Right hindlimb (tissue), 1 donor: ENCODE results near the gene FHIT.

Source experiments
- DNase-seq: peaks from one replicate; pipeline ENCODE4 v3.0.0-alpha.2; 2018

The FHIT gene

GRCh38 chr3:60603860-60604259 is 647.4 kb downstream of the FHIT start:
- DNase-seq, result no peak

DNA sequence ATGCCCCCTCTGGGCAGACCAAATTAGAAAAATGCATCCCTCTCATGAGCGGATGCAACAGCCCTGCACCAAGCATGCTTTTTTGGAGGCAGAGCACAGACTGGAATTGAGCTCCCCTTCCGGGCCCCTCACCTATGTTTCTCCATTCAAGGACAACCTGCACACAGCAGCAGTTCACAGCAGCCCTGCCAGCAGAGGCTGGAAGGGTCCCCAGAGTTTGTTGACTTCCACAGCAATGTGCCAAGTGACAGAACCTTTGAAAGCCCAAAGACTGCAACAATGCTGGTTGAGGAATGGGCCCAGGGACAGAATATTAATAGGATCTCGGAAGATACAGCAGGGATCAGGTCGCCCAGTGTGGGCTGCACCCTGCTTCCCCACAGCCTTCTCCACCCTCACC is 650.4 kb downstream of the FHIT start:
- no peak for DNase-seq

- no peak for DNase-seq
Observed at GRCh38 chr3:60599586-60599985, 651.7 kb downstream of the FHIT start.

GRCh38 chr3:60598671-60599070 is 652.6 kb downstream of the FHIT start:
- no peak for DNase-seq

DNA sequence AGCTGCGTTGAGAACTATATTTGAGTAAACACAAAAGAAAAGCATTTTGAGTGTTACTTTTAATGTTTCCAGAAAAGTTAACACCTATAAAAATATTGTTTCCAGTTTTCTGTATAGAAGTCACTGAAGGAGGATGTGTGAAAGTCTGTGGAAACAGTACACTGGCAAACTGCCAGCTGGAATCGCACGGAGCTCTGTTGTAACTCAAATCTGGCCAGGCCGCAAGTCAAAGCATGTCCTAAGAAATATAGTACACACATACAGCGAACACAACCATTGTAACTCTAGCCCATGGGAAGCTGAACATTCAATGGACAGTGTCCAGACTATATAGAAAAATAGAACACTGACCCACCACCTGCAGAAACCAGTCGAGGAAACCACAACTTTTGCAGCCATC is 657.2 kb downstream of the FHIT start:
- peak; percentile 84 for DNase-seq

DNA sequence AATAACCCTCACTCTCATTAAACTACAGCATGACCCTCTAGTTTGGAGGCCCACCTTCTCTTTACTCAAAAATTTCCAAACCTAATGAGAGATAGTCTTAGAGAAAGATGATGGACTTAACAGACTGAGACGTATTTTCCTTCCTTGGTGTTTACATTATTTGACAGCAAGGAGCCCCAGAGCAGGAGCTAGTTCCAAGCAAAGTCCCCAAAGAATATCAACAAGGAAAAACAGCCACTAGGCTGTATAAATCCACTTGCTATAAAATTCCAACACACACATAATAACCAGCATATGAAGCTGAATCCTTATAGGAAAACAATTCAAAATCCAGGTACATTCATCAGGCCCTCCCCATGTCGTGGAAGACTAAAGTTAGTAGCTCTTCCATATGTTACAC is 660.0 kb downstream of the FHIT start:
- DNase-seq, result no peak

GRCh38 chr3:60588806-60589205 is 662.4 kb downstream of the FHIT start:
- no peak for DNase-seq

GRCh38 chr3:60585918-60586317 is 665.3 kb downstream of the FHIT start:
- DNase-seq, result no peak

DNA sequence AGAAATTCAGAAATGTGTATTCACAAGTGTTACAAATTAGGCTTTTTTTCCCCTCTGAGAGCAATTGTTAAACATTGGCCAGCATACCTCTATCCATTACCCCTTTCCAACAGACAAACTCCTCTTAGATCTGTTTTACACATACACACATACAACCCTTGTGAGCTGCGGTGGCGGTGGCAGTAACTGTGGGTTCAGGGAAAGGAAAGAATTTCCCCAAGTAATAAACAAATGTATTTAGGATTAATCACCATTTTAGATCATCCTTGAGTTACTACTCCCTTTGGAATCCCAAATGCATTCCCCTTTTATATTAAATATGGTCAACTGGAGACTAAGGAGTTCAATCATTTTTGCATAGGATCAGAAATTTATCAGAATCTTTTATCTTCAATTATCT is 667.0 kb downstream of the FHIT start:
- no peak for DNase-seq

- no peak for DNase-seq
Observed at GRCh38 chr3:60582288-60582687, 669.0 kb downstream of the FHIT start.

DNA sequence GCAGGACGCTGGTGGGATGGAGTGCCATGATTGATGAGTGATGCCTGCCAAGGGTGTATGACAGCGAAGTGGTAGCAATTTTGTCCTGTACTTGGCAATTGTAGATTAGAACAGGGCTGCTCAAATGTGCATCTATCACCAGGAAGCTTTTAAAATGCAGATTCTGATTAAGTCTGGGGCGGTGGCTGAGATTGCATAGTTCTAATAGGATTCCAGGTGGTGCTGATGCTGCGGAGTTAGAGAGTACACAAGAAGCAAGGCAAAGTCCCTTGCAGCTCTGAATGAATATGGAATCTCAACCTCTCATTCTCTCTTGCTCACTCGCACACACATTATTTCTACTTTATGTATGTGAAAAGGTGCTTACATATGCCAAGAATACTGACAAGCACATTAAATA is 670.4 kb downstream of the FHIT start:
- DNase-seq, result no peak

- no peak for DNase-seq
Observed at GRCh38 chr3:60579734-60580133, 671.5 kb downstream of the FHIT start.

DNA sequence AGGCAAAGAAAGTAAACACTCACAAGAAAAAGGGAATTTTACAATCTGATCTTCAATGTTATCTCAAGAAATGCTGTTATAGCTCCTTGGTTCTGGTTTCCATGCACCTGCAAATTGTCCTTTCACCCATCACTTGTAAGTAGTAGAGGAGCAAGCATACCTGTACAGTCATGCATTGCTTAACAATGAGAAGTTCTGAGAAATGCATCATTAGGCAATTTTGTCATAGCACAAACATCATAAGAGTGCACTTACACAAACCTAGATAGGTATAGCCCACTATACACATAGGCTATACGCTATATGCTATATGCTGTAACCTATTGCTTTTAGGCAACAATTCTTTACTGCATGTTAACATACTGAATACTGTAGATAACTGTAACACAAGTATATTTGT is 672.3 kb downstream of the FHIT start:
- DNase-seq, result no peak

- DNase-seq, result no peak
Observed at GRCh38 chr3:60577601-60578000, 673.7 kb downstream of the FHIT start.

GRCh38 chr3:60575718-60576272 is 675.5 kb downstream of the FHIT start:
- no peak for DNase-seq

DNA sequence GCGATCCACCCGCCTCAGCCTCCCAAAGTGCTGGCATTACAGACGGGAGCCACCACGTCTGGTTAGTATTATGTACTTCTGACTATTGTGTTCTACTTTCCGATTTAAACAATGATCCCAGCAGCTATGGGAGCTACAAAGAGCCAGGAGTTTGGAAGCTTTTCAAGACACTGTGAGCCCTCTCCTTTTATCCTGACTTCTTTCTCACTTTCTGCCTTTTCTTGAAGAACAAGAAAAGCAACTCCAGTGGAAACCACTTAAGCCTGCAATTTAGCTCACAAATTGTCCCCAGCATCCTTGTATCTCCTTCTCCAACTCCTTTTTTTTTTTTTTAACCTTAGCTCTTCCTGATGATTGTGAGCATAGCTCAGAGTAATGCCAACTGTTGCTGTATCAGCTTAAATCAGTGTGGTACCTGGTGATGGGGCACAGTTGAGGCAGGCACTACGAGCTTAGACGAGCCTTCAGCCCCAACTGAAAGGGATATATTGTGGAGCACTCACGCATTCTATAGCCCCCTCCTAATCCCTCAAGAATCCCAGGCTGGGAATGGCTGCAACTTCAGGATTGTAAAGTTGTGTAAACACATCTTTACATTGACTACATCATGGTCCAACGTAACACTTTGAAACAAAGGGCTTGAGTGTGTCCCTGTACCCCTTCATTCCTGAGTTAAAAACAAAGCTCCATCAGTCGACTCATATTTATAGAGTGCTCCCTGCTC is 677.0 kb downstream of the FHIT start:
- DNase-seq, result no peak

DNA sequence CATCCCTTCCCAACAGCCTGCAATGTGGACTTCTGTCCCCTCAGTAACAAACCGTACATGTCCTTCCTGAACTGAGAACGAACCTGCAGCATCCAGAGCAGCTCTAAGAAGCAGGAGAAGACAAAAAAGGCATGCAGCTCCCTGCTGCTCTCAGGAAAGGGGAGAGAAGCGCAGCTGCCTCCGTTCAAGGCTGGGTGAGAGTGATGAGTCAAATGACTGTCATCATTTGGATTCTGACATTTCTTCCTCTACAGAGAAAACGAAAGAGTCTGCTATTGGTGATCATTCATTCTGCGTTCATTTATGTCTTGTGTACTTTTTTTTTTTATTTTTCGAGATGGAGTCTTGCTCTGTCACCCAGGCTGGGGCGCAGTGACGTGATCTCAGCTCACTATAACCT is 677.8 kb downstream of the FHIT start:
- DNase-seq, result no peak

- DNase-seq, result no peak
Observed at GRCh38 chr3:60571511-60571910, 679.7 kb downstream of the FHIT start.

DNA sequence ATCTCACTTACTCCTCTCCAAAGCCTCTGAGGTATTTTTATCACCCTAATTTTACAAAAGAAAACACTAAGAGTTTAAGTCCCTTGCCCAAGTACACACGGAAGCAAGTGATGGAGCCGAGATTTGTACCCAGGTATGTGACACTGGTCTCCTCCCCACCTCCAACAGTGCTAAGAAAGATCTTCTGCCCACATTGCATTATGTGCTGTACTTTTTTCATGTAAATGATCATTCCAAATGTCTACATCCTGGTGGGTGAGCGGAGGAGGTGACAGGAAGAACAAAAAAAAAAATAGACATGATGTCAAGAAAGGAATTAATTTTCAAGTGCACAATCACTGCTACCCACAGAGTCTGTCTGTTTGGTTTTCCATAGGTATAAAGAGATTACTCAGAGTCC is 694.1 kb downstream of the FHIT start:
- DNase-seq, result no peak

DNA sequence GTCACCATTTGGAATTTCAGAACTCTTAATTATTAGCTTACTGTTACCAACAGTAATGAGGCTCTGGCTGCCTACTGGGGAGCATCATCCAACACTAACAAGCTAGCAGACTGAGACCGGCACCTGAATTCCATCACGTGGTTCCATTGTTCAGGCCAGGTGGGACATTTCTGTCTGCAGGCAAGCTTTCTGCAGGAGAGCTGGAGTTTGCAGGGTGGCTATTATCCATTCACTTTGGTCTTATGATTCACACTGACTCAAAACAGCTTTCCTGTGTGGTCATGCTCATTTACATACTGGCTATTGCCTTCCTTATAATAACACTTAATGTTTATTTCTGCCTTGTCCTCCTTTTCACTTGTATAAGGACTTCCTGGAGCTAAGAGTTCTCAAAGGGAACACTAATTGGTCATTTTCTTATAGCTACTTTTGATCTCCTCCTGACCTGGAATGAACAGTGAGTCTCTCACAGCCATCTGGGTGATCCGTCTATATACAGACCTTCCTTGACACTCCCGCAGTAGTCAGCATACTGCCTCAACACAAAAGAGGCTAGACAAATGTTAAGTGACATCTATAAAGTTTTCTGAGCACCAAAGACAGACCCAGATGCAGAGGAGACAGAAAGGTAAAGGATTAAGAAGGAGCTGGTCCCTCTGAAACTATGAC is 695.4 kb downstream of the FHIT start:
- DNase-seq, result no peak

DNA sequence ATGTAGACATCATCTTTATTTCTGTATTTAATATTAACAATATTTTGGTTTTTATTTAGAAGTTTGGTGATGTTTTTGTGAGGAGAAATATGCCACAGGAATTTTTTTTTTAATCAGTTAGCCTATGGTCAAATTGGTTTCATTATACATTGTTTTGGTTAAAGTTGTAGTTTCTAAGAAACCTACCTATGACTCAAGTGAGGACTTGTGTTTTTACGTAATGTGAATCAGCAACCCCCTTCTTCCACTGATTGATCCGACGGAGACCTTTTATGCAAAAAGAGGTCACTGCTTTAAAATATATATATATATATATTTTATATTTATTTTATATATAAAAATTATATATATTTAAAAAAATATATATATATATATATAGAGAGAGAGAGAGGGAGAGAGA is 698.1 kb downstream of the FHIT start:
- DNase-seq, result no peak

DNA sequence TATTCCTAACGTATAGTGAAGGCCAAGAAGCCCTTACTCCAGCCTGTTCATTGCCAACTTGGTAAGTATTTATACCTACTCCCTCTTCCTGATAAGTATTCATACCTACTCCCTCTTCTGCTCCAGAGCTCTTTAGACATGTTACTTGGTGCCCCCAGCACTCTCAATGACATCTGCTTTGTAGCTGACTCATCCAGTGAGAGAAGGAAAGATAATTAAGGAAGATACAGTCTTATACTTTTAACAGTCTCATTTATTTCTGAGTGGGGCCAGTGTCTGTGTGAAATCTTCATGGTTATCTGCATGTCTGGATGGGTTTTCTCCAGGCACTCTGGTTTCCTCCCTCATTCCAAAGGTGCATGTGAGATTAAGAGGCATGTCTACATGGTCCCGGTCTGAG is 698.7 kb downstream of the FHIT start:
- no peak for DNase-seq

- no peak for DNase-seq
Observed at GRCh38 chr3:60551455-60552209, 699.6 kb downstream of the FHIT start.

GRCh38 chr3:60549863-60550262 is 701.4 kb downstream of the FHIT start:
- no peak for DNase-seq
